ENCODE results near the gene CNTNAP2. TPM values are rescaled to one million over a fixed set of nuclear protein-coding genes. Genes with fewer than 3 reads are reported as not detected.

The CNTNAP2 gene
- total RNA-seq, 1 donor from 2014 or later: 0.27 TPM

DNA sequence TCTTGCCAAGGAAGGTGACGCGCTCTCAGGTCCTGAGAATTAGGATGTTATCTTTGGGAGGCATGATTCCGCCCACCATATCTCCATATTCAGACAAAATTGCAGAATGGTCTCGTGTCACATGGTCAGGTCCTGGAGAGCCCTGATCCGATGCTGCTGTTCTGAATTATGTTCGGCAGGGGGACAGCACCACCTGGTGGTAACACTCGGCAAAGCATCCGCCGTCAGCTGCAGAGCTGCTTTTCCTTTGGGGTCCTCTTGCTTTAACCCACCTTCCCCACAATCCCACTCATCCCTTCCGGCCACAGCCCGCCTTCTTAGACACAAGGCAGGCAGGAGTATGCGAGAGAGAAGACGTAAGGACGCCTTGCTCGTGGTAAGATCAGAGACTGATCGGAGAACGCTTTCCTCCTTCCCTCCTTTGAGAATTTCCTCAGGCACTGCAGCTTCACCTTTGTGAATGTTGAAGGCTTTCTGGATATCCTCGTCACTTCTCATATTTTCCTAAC is 2146.2 kb downstream of the CNTNAP2 start:
- Mint-ChIP-seq H3K27ac (ENCODE audit: unreplicated experiment) (no peak overlapping the region), H3K4me1 (ENCODE audit: low read depth) (peaks cover 7% of the 10 kb centered on the region), H3K4me3 (ENCODE audit: unreplicated experiment) (peak overlapping the region; percentile 60), H3K36me3 (ENCODE audit: low read depth) (no peaks in the 10 kb centered on the region), H3K9me3 (ENCODE audit: low read depth) (no peaks in the 10 kb centered on the region), H3K27me3 (ENCODE audit: low read depth) (peaks cover 17% of the 10 kb centered on the region)
- no peak for DNase-seq (ENCODE audit: low spot score)
- TF ChIP-seq, protein P1, sequence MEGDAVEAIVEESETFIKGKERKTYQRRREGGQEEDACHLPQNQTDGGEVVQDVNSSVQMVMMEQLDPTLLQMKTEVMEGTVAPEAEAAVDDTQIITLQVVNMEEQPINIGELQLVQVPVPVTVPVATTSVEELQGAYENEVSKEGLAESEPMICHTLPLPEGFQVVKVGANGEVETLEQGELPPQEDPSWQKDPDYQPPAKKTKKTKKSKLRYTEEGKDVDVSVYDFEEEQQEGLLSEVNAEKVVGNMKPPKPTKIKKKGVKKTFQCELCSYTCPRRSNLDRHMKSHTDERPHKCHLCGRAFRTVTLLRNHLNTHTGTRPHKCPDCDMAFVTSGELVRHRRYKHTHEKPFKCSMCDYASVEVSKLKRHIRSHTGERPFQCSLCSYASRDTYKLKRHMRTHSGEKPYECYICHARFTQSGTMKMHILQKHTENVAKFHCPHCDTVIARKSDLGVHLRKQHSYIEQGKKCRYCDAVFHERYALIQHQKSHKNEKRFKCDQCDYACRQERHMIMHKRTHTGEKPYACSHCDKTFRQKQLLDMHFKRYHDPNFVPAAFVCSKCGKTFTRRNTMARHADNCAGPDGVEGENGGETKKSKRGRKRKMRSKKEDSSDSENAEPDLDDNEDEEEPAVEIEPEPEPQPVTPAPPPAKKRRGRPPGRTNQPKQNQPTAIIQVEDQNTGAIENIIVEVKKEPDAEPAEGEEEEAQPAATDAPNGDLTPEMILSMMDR (IDR thresholded peaks at IDR 0.05): peak; percentile 96

DNA sequence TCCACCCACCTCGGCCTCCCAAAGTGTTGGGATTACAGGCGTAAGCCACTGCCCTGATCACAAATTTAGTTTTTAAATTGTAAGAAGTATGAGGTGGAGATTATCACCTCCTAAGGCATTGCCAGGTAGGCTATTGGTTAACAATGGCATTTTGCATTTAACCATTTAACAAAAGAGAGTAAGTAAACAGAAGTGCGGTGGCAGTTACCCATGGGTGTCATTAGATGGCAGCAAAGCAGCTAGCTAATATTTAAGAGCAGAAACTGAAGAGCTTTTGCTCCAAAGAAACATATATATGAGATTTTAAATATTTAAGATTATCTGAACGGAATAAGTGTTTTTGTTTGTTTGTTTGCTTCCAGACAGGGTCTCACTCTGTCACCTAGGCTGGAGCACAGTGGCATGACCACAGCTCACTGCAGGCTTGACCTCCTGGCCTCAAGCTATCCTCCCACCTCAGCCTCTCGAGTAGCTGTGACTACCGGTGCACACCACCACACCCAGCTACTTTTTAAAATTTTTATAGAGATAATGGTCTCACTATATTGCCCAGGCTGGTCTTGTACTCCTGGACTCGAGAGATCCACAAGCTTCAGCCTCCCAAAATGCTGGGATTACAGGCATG is 2148.4 kb downstream of the CNTNAP2 start:
- Mint-ChIP-seq H3K4me1 (ENCODE audit: low read depth) (peaks cover 7% of the 10 kb centered on the region), H3K27me3 (ENCODE audit: low read depth) (peaks cover 18% of the 10 kb centered on the region), H3K4me3 (ENCODE audit: unreplicated experiment) (no peak overlapping the region), H3K27ac (ENCODE audit: unreplicated experiment) (no peak overlapping the region), H3K36me3 (ENCODE audit: low read depth) (no peaks in the 10 kb centered on the region), H3K9me3 (ENCODE audit: low read depth) (no peaks in the 10 kb centered on the region)
- TF ChIP-seq, protein P1 (IDR thresholded peaks at IDR 0.05): peak; percentile 84
- DNase-seq (ENCODE audit: low spot score): no peak

DNA sequence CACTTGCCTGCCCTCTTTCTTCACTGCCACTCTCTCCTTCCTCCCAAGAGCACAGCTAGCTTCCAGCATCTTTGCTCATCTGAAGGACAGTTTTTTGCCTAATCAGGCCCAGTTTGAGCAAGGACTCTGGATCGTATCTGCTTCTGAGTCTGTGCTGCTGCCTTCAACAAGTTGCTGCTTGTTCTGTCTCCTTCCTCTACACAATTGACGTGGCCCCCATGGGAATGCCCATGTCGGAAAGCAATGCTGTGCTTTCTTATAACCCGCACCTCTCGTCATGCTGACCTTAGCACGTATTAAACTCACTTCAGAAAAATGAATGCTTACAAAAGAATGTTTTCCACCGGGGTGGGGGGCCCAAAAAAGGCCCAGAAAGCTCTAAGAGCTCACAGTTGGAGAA is 2149.3 kb downstream of the CNTNAP2 start:
- Mint-ChIP-seq H3K27me3 (ENCODE audit: low read depth) (peaks cover 17% of the 10 kb centered on the region), H3K27ac (ENCODE audit: unreplicated experiment) (no peak overlapping the region), H3K4me1 (ENCODE audit: low read depth) (peaks cover 7% of the 10 kb centered on the region), H3K36me3 (ENCODE audit: low read depth) (no peaks in the 10 kb centered on the region), H3K9me3 (ENCODE audit: low read depth) (no peaks in the 10 kb centered on the region), H3K4me3 (ENCODE audit: unreplicated experiment) (no peak overlapping the region)
- TF ChIP-seq, protein P1 (IDR thresholded peaks at IDR 0.05): no peak
- no peak for DNase-seq (ENCODE audit: low spot score)

DNA sequence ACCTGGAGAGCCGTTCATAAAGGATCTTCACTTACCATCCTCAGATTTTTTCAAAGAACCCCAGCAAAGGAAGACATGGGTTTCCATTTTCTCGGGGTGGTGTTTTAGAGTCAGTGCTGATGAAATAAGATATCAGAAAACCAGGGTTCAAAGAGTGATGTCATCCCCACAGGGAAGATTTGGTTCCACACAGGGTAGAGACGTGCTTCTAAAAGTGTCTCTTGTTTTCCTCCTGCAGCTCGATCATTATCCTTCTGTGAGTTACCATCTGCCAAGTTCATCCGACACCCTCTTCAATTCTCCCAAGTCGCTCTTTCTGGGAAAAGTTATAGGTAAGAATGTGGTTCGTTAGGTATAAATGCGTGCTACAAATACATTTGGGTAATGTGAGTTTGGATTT is 2150.2 kb downstream of the CNTNAP2 start:
- H3K27ac Mint-ChIP-seq (ENCODE audit: unreplicated experiment): no peak overlapping the region
- H3K27me3 Mint-ChIP-seq (ENCODE audit: low read depth): peaks cover 19% of the 10 kb centered on the region
- H3K36me3 Mint-ChIP-seq (ENCODE audit: low read depth): no peaks in the 10 kb centered on the region
- peaks cover 7% of the 10 kb centered on the region for H3K4me1 Mint-ChIP-seq (ENCODE audit: low read depth)
- DNase-seq (ENCODE audit: low spot score): no peak
- H3K4me3 Mint-ChIP-seq (ENCODE audit: unreplicated experiment): no peak overlapping the region
- TF ChIP-seq, protein P1 (IDR thresholded peaks at IDR 0.05): no peak
- no peaks in the 10 kb centered on the region for H3K9me3 Mint-ChIP-seq (ENCODE audit: low read depth)

DNA sequence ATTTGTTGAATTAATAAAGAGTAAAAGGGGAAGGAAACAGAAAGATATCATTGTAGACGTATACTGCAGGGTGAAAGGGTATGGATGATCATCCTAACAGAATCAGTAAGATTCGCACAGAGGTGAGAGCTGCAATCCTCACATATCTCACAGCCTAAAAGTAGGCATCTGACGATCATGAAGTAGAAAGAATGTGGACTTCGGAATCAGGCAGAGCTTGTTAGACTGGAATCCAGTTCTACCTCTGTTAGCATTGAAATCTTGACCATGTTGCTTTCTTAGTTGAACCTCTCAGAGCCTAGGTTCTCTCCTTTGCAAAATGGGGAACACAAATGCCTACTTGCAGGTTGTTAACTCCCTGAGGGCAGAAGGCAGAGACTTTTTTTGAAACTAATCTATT is 2154.0 kb downstream of the CNTNAP2 start:
- Mint-ChIP-seq H3K36me3 (ENCODE audit: low read depth) (no peaks in the 10 kb centered on the region), H3K4me3 (ENCODE audit: unreplicated experiment) (no peak overlapping the region), H3K27me3 (ENCODE audit: low read depth) (peaks cover 22% of the 10 kb centered on the region), H3K4me1 (ENCODE audit: low read depth) (no peaks in the 10 kb centered on the region), H3K27ac (ENCODE audit: unreplicated experiment) (no peak overlapping the region), H3K9me3 (ENCODE audit: low read depth) (no peaks in the 10 kb centered on the region)
- TF ChIP-seq, protein P1 (IDR thresholded peaks at IDR 0.05): no peak
- no peak for DNase-seq (ENCODE audit: low spot score)
